Measurements from ENCODE around the gene KRT2. TPM values are rescaled to one million over a fixed set of nuclear protein-coding genes. Genes with fewer than 3 reads are reported as not detected.

Gene KRT2
- total and polyA plus RNA-seq, 2 of the 4 experiments (the other 2 are of a cell fraction) = not detected

- peaks cover 30% of the 10 kb centered on the region for H3K27me3 ChIP-seq (ENCODE audit: control insufficient read depth, insufficient read depth, low read length)
- H3K14ac ChIP-seq (replicated peaks; ENCODE audit: low read depth, low read length) = no peak overlapping the region
These were observed 47.4 kb upstream of the KRT2 start for GRCh38 chr12:52699373-52699772.

More at GRCh38 chr12:52699373-52699772, 47.4 kb upstream of the KRT2 start:
- dilution Hi-C loops (cut with HindIII; ENCODE audit: low sequenced_read_pairs, unreplicated experiment) = no loop called here
- H3K56ac ChIP-seq (ENCODE audit: extremely low read depth, insufficient read depth, low read length) = no peak overlapping the region
- ATAC-seq (ENCODE audit: low read depth) = no peak
- H4K8ac ChIP-seq (ENCODE audit: low read depth in 2 of 2, low read length in 2 of 2) = no peak overlapping the region
- intact Hi-C loops (cut with micrococcal nuclease) = no loop called here
- DNase-seq = no peak
- ChIA-PET CTCF (no interaction called here), POLR2A (ENCODE audit: unreplicated experiment) (no interaction called here)
- TF ChIP-seq MAZ (IDR thresholded peaks at IDR 0.05; ENCODE audit: borderline replicate concordance, low read depth, low read length) (no peak), NFE2L2 (IDR thresholded peaks at IDR 0.05; ENCODE audit: low read depth, low read length) (no peak), POLR2A (IDR thresholded peaks at IDR 0.05; ENCODE audit: low read depth, low read length) (no peak), RFX5 (IDR thresholded peaks at IDR 0.05; ENCODE audit: low read depth, low read length) (no peak), CEBPB (IDR thresholded peaks at IDR 0.05; ENCODE audit: low read depth, low read length) (no peak), MXI1 (IDR thresholded peaks at IDR 0.05; ENCODE audit: borderline replicate concordance, low read depth, low read length) (no peak), USF2 (IDR thresholded peaks at IDR 0.05; ENCODE audit: low read depth, low read length) (no peak), BHLHE40 (IDR thresholded peaks at IDR 0.05; ENCODE audit: low read depth, low read length) (no peak), RAD21 (IDR thresholded peaks at IDR 0.05; ENCODE audit: low read length) (no peak), ELK1 (IDR thresholded peaks at IDR 0.05; ENCODE audit: borderline replicate concordance, low read depth, low read length) (no peak), SMC3 (IDR thresholded peaks at IDR 0.05; ENCODE audit: low read depth, low read length) (no peak)
- H3K4ac ChIP-seq (ENCODE audit: low read depth, low read length) = no peak overlapping the region
- WGBS, 2 experiments (ENCODE audit: extremely low coverage in 2 of 2, insufficient read length in 1 of 2) = no CpG with 5 or more reads among the region's 2 CpGs
- H3K9me3 ChIP-seq (ENCODE audit: control insufficient read depth, insufficient read depth, low read length) = no peaks in the 10 kb centered on the region
- H3K9me1 ChIP-seq (ENCODE audit: insufficient read depth, low read length) = no peaks in the 10 kb centered on the region; the same call in 1 of the 2 replicates
- no peaks in the 10 kb centered on the region for H3K4me1 ChIP-seq (ENCODE audit: control insufficient read depth, insufficient read depth, low read length)
- no peak overlapping the region for H3K9ac ChIP-seq (ENCODE audit: low read depth, low read length)
- no peak overlapping the region for H2BK5ac ChIP-seq (ENCODE audit: low read depth, low read length, poor library complexity, severe bottlenecking)
- H2BK120ac ChIP-seq (ENCODE audit: low read depth, low read length) = no peak overlapping the region
- H3K36me3 ChIP-seq (ENCODE audit: control insufficient read depth, insufficient read depth, low read length) = no peaks in the 10 kb centered on the region
- H4K5ac ChIP-seq (ENCODE audit: low read depth, low read length) = no peak overlapping the region
- no peak overlapping the region for H3K4me3 ChIP-seq (ENCODE audit: insufficient read depth, low read depth, low read length)
- in situ Hi-C loops (cut with MboI; ENCODE audit: low sequenced_read_pairs) = no loop called here
- H2AK5ac ChIP-seq (ENCODE audit: low read depth, low read length) = no peak overlapping the region
- no peak overlapping the region for H3K27ac ChIP-seq (ENCODE audit: insufficient read depth, low read length)
- H3K18ac ChIP-seq (ENCODE audit: low read depth, low read length) = no peak overlapping the region
- BruUV-seq (replicated peaks) = no TSS peak
- no peak overlapping the region for H2AFZ ChIP-seq (replicated peaks; ENCODE audit: low read length, poor library complexity)
- H3K79me1 ChIP-seq (ENCODE audit: low read depth in 1 of 2, low read length in 2 of 2) = no peaks in the 10 kb centered on the region
- no peaks in the 10 kb centered on the region for H4K20me1 ChIP-seq (ENCODE audit: insufficient read depth, low read length)
- no peak overlapping the region for H2BK15ac ChIP-seq (ENCODE audit: low read depth, low read length)
- H4K91ac ChIP-seq (ENCODE audit: insufficient read depth, low read depth, low read length) = no peak overlapping the region
- H2BK20ac ChIP-seq (ENCODE audit: low read depth, low read length) = no peak overlapping the region
- no peak overlapping the region for H3K23ac ChIP-seq (ENCODE audit: low read depth, low read length)
- no peak overlapping the region for H3K4me2 ChIP-seq (ENCODE audit: low read depth, low read length)
- no peak overlapping the region for H2AK9ac ChIP-seq (replicated peaks; ENCODE audit: low read depth, low read length, poor library complexity)

Measured in IMR-90 (cell line).